ENCODE results near the gene RINT1. TPM values are rescaled to one million over a fixed set of nuclear protein-coding genes. Genes with fewer than 3 reads are reported as not detected.

Gene RINT1
- total RNA-seq, 1 experiment from 2014 or later: 18.1 TPM

DNA sequence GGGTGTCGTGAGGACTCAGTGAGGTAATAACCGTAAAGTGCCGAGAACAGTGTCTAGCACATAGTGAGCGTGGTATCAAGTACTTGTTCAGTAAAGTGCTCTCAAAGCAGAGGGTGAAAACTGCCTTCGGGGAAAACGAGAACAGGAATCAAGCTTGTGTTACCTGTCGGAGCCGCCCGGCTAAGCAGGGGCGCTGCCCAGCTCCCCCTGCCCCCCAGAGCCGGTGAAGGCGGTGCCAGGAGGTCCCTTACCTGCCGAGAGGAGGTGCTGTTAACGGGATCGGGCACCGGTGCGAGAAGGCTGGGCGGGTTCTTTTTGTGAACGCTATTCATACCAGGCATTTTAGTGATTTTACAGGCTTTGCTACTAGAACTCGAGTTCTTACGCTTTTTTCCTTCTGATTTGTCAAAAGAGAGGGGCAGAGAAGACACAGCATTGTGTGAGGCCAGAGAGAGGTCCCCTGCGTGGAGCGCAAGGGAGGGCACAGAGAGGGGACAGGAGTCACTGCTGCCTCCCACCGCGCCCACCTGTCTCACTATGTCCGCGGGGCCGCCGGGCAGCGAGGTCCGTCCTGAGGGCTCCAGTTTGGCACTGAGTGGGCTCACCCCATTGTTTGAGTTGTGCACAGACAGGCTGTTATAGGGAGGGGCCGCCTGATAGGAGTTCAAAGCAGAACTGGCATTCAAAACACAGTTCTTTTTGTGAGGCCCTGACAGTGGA lies 81.8 kb downstream of the RINT1 start:
- BruUV-seq (replicated peaks): no TSS peak
- intact Hi-C loops (cut with micrococcal nuclease; ENCODE audit: unreplicated experiment): no loop called here
- no peaks in the 10 kb centered on the region for H3K27me3 ChIP-seq (ENCODE audit: control insufficient read depth, insufficient read depth, low read length)
- no peaks in the 10 kb centered on the region for H3K9me3 ChIP-seq (ENCODE audit: control insufficient read depth, insufficient read depth, low read depth, low read length)
- TF ChIP-seq, protein P1, sequence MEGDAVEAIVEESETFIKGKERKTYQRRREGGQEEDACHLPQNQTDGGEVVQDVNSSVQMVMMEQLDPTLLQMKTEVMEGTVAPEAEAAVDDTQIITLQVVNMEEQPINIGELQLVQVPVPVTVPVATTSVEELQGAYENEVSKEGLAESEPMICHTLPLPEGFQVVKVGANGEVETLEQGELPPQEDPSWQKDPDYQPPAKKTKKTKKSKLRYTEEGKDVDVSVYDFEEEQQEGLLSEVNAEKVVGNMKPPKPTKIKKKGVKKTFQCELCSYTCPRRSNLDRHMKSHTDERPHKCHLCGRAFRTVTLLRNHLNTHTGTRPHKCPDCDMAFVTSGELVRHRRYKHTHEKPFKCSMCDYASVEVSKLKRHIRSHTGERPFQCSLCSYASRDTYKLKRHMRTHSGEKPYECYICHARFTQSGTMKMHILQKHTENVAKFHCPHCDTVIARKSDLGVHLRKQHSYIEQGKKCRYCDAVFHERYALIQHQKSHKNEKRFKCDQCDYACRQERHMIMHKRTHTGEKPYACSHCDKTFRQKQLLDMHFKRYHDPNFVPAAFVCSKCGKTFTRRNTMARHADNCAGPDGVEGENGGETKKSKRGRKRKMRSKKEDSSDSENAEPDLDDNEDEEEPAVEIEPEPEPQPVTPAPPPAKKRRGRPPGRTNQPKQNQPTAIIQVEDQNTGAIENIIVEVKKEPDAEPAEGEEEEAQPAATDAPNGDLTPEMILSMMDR (IDR thresholded peaks at IDR 0.05): no peak
- TF ChIP-seq POLR2AphosphoS5 (IDR thresholded peaks at IDR 0.05; ENCODE audit: low read depth, low read length) (no peak), SIN3A (IDR thresholded peaks at IDR 0.05; ENCODE audit: borderline replicate concordance, insufficient read depth, low read depth, low read length) (no peak), TCF7L2 (IDR thresholded peaks at IDR 0.05; ENCODE audit: low read depth, low read length) (no peak)
- TF ChIP-seq, protein P2, sequence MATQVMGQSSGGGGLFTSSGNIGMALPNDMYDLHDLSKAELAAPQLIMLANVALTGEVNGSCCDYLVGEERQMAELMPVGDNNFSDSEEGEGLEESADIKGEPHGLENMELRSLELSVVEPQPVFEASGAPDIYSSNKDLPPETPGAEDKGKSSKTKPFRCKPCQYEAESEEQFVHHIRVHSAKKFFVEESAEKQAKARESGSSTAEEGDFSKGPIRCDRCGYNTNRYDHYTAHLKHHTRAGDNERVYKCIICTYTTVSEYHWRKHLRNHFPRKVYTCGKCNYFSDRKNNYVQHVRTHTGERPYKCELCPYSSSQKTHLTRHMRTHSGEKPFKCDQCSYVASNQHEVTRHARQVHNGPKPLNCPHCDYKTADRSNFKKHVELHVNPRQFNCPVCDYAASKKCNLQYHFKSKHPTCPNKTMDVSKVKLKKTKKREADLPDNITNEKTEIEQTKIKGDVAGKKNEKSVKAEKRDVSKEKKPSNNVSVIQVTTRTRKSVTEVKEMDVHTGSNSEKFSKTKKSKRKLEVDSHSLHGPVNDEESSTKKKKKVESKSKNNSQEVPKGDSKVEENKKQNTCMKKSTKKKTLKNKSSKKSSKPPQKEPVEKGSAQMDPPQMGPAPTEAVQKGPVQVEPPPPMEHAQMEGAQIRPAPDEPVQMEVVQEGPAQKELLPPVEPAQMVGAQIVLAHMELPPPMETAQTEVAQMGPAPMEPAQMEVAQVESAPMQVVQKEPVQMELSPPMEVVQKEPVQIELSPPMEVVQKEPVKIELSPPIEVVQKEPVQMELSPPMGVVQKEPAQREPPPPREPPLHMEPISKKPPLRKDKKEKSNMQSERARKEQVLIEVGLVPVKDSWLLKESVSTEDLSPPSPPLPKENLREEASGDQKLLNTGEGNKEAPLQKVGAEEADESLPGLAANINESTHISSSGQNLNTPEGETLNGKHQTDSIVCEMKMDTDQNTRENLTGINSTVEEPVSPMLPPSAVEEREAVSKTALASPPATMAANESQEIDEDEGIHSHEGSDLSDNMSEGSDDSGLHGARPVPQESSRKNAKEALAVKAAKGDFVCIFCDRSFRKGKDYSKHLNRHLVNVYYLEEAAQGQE (IDR thresholded peaks at IDR 0.05; ENCODE audit: insufficient read depth in 1 of 2, low read depth in 2 of 2, low read length in 1 of 2): no peak
- no peaks in the 10 kb centered on the region for H3K4me1 ChIP-seq (ENCODE audit: control insufficient read depth, insufficient read depth, low read length)
- no peak overlapping the region for H3K27ac ChIP-seq (ENCODE audit: low read length)
- DNase-seq (ENCODE audit: low read depth, low spot score): no peak
- ChIA-PET CTCF (no interaction called here), POLR2A (no interaction called here)
- in situ Hi-C loops (cut with HindIII; ENCODE audit: low pct_unique_long_range_greater_than_20kb, low sequenced_read_pairs): no loop called here
- no peak for ATAC-seq
- H3K36me3 ChIP-seq (ENCODE audit: control insufficient read depth, insufficient read depth, low read length): no peaks in the 10 kb centered on the region
- H3K4me3 ChIP-seq (ENCODE audit: low read depth in 2 of 2, low read length in 2 of 2): no peak overlapping the region

DNA sequence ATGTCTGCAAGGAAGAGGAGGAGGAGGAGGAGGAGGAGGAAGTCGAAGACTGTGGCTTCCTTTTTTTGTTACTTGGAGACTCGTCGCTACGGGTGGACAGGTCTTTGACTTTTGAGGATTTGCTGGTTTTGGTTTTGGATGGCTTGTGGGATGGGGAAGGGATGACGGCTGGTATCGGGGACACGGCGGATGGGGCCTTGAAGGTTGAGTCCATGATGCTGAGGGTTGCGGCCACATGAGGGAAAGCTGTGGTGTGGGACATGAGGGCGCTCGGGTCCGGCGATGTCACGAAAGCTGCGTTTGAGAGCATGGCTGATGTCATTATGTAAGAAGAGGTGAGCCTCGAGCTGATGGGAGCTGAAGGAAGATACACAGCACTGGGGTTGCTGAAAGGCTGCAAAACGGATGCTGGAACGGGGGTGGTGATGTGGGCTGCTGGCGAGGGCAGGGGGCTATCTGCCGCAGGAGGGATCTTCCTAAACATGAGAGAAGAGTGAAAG lies 82.4 kb downstream of the RINT1 start:
- no peak for DNase-seq (ENCODE audit: low read depth, low spot score)
- H3K9me3 ChIP-seq (ENCODE audit: control insufficient read depth, insufficient read depth, low read depth, low read length): no peaks in the 10 kb centered on the region
- no peak overlapping the region for H3K4me3 ChIP-seq (ENCODE audit: low read depth in 2 of 2, low read length in 2 of 2)
- in situ Hi-C loops (cut with HindIII; ENCODE audit: low pct_unique_long_range_greater_than_20kb, low sequenced_read_pairs): no loop called here
- H3K4me1 ChIP-seq (ENCODE audit: control insufficient read depth, insufficient read depth, low read length): no peaks in the 10 kb centered on the region
- no peak overlapping the region for H3K27ac ChIP-seq (ENCODE audit: low read length)
- POLR2A ChIA-PET: no interaction called here
- H3K36me3 ChIP-seq (ENCODE audit: control insufficient read depth, insufficient read depth, low read length): no peaks in the 10 kb centered on the region
- TF ChIP-seq, protein P2 (IDR thresholded peaks at IDR 0.05; ENCODE audit: insufficient read depth in 1 of 2, low read depth in 2 of 2, low read length in 1 of 2): no peak
- no peak for TF ChIP-seq SIN3A (IDR thresholded peaks at IDR 0.05; ENCODE audit: borderline replicate concordance, insufficient read depth, low read depth, low read length)
- TF ChIP-seq, protein P1 (IDR thresholded peaks at IDR 0.05): no peak
- TF ChIP-seq POLR2AphosphoS5 (IDR thresholded peaks at IDR 0.05; ENCODE audit: low read depth, low read length): no peak
- TF ChIP-seq TCF7L2 (IDR thresholded peaks at IDR 0.05; ENCODE audit: low read depth, low read length): no peak
- no TSS peak for BruUV-seq (replicated peaks)
- intact Hi-C loops (cut with micrococcal nuclease; ENCODE audit: unreplicated experiment): no loop called here
- CTCF ChIA-PET: no interaction called here
- H3K27me3 ChIP-seq (ENCODE audit: control insufficient read depth, insufficient read depth, low read length): no peaks in the 10 kb centered on the region
- ATAC-seq: no peak
